Measurements from ENCODE around the gene CD99L2. TPM values are rescaled to one million over a fixed set of nuclear protein-coding genes. Genes with fewer than 3 reads are reported as not detected.

CD99L2 gene
- total and polyA plus RNA-seq, 2 experiments from 2014 or later = 37.9 to 71.7 TPM

- H3K27me3 ChIP-seq (replicated peaks; ENCODE audit: insufficient read depth) = no peaks in the 10 kb centered on the region
- H3K4me1 ChIP-seq (ENCODE audit: insufficient read depth) = peaks cover 7% of the 10 kb centered on the region; the same call in 1 of the 2 replicates
- no peaks in the 10 kb centered on the region for H3K9me3 ChIP-seq (ENCODE audit: low read depth)
- no peak overlapping the region for H3K4me3 ChIP-seq
- in situ Hi-C loops (cut with MboI) = no loop called here
- H3F3A ChIP-seq (ENCODE audit: insufficient read depth) = no peaks in the 10 kb centered on the region
- no peak overlapping the region for H2AFZ ChIP-seq
- 90 to 96% methylated on average over 4 to 5 of the region's 5 CpGs for WGBS, 2 experiments (ENCODE audit: low coverage in 1 of 2, low lambda C conversion rate in 2 of 2, missing lambda C conversion rate in 2 of 2)
- no peaks in the 10 kb centered on the region for H3K79me2 ChIP-seq (ENCODE audit: insufficient read depth)
- no peak overlapping the region for H3K9ac ChIP-seq
- H3K9me2 ChIP-seq (ENCODE audit: insufficient read depth) = no peaks in the 10 kb centered on the region
- no peaks in the 10 kb centered on the region for H3K36me3 ChIP-seq (ENCODE audit: low read depth)
- H4K20me1 ChIP-seq (ENCODE audit: insufficient read depth) = no peaks in the 10 kb centered on the region
- H3K4me2 ChIP-seq (ENCODE audit: unreplicated experiment) = no peak overlapping the region
- DNase-seq = no peak
- TF ChIP-seq EZH2 (IDR thresholded peaks at IDR 0.05; ENCODE audit: insufficient read depth, poor library complexity, severe bottlenecking) (no peak), EZH2phosphoT487 (IDR thresholded peaks at IDR 0.05; ENCODE audit: insufficient read depth, low read depth) (no peak)
- H3K27ac ChIP-seq = no peak overlapping the region
Measured at GRCh38 chrX:150846130-150846529, 52.3 kb downstream of the CD99L2 start.

- Histone ChIP-seq H3K4me2 (ENCODE audit: unreplicated experiment) (no peak overlapping the region), H3F3A (ENCODE audit: insufficient read depth) (no peaks in the 10 kb centered on the region), H3K79me2 (ENCODE audit: insufficient read depth) (no peaks in the 10 kb centered on the region), H3K4me1 (ENCODE audit: insufficient read depth) (peaks cover 7% of the 10 kb centered on the region; the same call in 1 of the 2 replicates), H3K9me3 (ENCODE audit: low read depth) (no peaks in the 10 kb centered on the region), H3K27ac (no peak overlapping the region), H3K27me3 (replicated peaks; ENCODE audit: insufficient read depth) (no peaks in the 10 kb centered on the region), H3K9ac (no peak overlapping the region), H2AFZ (no peak overlapping the region), H4K20me1 (ENCODE audit: insufficient read depth) (no peaks in the 10 kb centered on the region), H3K36me3 (ENCODE audit: low read depth) (no peaks in the 10 kb centered on the region), H3K4me3 (no peak overlapping the region), H3K9me2 (ENCODE audit: insufficient read depth) (no peaks in the 10 kb centered on the region)
- 64 to 69% methylated on average over 3 of the region's 3 CpGs for WGBS, 2 experiments (ENCODE audit: low coverage in 1 of 2, low lambda C conversion rate in 2 of 2, missing lambda C conversion rate in 2 of 2)
- in situ Hi-C loops (cut with MboI) = no loop called here
- no peak for TF ChIP-seq EZH2 (IDR thresholded peaks at IDR 0.05; ENCODE audit: insufficient read depth, poor library complexity, severe bottlenecking)
- TF ChIP-seq EZH2phosphoT487 (IDR thresholded peaks at IDR 0.05; ENCODE audit: insufficient read depth, low read depth) = no peak
- no peak for DNase-seq
Measured at GRCh38 chrX:150845091-150845490, 53.4 kb downstream of the CD99L2 start.

GRCh38 chrX:150844016-150844415 lies 54.5 kb downstream of the CD99L2 start:
- no peak for TF ChIP-seq EZH2 (IDR thresholded peaks at IDR 0.05; ENCODE audit: insufficient read depth, poor library complexity, severe bottlenecking)
- no peak for TF ChIP-seq EZH2phosphoT487 (IDR thresholded peaks at IDR 0.05; ENCODE audit: insufficient read depth, low read depth)
- Histone ChIP-seq H2AFZ (no peak overlapping the region), H4K20me1 (ENCODE audit: insufficient read depth) (no peaks in the 10 kb centered on the region), H3K9me2 (ENCODE audit: insufficient read depth) (no peaks in the 10 kb centered on the region), H3K4me2 (ENCODE audit: unreplicated experiment) (no peak overlapping the region), H3K79me2 (ENCODE audit: insufficient read depth) (no peaks in the 10 kb centered on the region), H3K36me3 (ENCODE audit: low read depth) (no peaks in the 10 kb centered on the region), H3K27ac (no peak overlapping the region), H3K4me1 (ENCODE audit: insufficient read depth) (peaks cover 7% of the 10 kb centered on the region; the same call in 1 of the 2 replicates), H3K4me3 (no peak overlapping the region), H3F3A (ENCODE audit: insufficient read depth) (no peaks in the 10 kb centered on the region), H3K27me3 (replicated peaks; ENCODE audit: insufficient read depth) (no peaks in the 10 kb centered on the region), H3K9ac (no peak overlapping the region), H3K9me3 (ENCODE audit: low read depth) (no peaks in the 10 kb centered on the region)
- WGBS, 2 experiments (ENCODE audit: low coverage in 1 of 2, low lambda C conversion rate in 2 of 2, missing lambda C conversion rate in 2 of 2) = 81 to 91% methylated on average over 2 to 3 of the region's 3 CpGs
- in situ Hi-C loops (cut with MboI) = no loop called here
- no peak for DNase-seq

GRCh38 chrX:150842198-150842685 lies 56.2 kb downstream of the CD99L2 start:
- no peaks in the 10 kb centered on the region for H3K9me3 ChIP-seq (ENCODE audit: low read depth)
- TF ChIP-seq EZH2phosphoT487 (IDR thresholded peaks at IDR 0.05; ENCODE audit: insufficient read depth, low read depth) (no peak), EZH2 (IDR thresholded peaks at IDR 0.05; ENCODE audit: insufficient read depth, poor library complexity, severe bottlenecking) (no peak)
- no peaks in the 10 kb centered on the region for H3F3A ChIP-seq (ENCODE audit: insufficient read depth)
- no peak overlapping the region for H2AFZ ChIP-seq
- no peak overlapping the region for H3K4me3 ChIP-seq
- H3K36me3 ChIP-seq (ENCODE audit: low read depth) = no peaks in the 10 kb centered on the region
- H3K79me2 ChIP-seq (ENCODE audit: insufficient read depth) = no peaks in the 10 kb centered on the region
- no peaks in the 10 kb centered on the region for H4K20me1 ChIP-seq (ENCODE audit: insufficient read depth)
- H3K9me2 ChIP-seq (ENCODE audit: insufficient read depth) = no peaks in the 10 kb centered on the region
- in situ Hi-C loops (cut with MboI) = no loop called here
- H3K27me3 ChIP-seq (replicated peaks; ENCODE audit: insufficient read depth) = no peaks in the 10 kb centered on the region
- H3K4me1 ChIP-seq (ENCODE audit: insufficient read depth) = peaks cover 7% of the 10 kb centered on the region; the same call in 1 of the 2 replicates
- H3K9ac ChIP-seq = no peak overlapping the region
- peak overlapping the region; percentile 58; the same call in 1 of the 2 replicates for H3K27ac ChIP-seq
- no peak for DNase-seq
- 50 to 52% methylated on average over 2 of the region's 2 CpGs for WGBS, 2 experiments (ENCODE audit: low coverage in 1 of 2, low lambda C conversion rate in 2 of 2, missing lambda C conversion rate in 2 of 2)
- no peak overlapping the region for H3K4me2 ChIP-seq (ENCODE audit: unreplicated experiment)

Measured in GM23248 (cell line).